ENCODE data around the gene LRP2BP.
"Not testable (repeated sequence)": the region's sequence is repeated elsewhere in the genome, so short reads cannot be mapped to it uniquely, and the experiment has no call there.

DNA sequence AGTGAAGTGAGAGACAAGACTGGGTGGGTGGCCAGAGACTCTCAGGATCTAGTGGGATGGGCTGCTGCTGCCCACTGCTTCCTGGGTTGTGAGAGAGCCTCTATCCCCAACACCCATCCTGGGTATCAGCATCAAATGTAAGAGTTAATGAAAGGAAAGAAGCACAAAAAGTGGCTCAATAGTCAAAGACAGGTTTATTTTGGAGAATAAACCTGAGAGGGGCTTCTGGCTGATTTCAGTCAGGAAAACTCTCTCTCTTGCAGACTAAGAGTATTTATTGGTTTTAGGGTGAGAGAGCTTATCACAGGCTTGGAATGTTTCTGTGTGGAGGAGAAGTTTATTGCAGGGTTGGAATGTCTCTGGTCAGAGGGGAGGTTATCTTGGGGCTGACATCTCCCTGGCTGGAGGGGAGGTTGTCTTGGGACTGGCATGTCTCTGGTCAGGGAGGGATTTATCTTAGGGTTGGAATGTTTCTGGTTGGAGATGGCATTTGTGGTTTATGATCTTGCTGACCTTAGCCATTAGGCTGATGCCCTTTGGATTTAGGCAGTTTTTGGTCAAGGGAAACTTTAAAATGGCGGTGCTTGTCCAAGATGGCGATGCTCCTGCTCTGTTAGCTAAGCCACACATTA, 65.7 kb downstream of the LRP2BP start:
- not testable (repeated sequence) for TF ChIP-seq EZH2 (optimal IDR thresholded peaks at IDR 0.05; ENCODE audit: low read depth, low read length); EZH2phosphoT487 (IDR thresholded peaks at IDR 0.05; ENCODE audit: low read length)
- TF ChIP-seq, protein P1, sequence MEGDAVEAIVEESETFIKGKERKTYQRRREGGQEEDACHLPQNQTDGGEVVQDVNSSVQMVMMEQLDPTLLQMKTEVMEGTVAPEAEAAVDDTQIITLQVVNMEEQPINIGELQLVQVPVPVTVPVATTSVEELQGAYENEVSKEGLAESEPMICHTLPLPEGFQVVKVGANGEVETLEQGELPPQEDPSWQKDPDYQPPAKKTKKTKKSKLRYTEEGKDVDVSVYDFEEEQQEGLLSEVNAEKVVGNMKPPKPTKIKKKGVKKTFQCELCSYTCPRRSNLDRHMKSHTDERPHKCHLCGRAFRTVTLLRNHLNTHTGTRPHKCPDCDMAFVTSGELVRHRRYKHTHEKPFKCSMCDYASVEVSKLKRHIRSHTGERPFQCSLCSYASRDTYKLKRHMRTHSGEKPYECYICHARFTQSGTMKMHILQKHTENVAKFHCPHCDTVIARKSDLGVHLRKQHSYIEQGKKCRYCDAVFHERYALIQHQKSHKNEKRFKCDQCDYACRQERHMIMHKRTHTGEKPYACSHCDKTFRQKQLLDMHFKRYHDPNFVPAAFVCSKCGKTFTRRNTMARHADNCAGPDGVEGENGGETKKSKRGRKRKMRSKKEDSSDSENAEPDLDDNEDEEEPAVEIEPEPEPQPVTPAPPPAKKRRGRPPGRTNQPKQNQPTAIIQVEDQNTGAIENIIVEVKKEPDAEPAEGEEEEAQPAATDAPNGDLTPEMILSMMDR (IDR thresholded peaks at IDR 0.05; ENCODE audit: low read length), result not testable (repeated sequence)

All from MM.1S (cell line).